Glomerular visceral epithelial cell (primary cell): ENCODE measurements around the gene IL12RB1.
A peak's percentile ranks its signal among the peaks of the same experiment; 100 is the strongest.
"Not testable (repeated sequence)": the region's sequence is repeated elsewhere in the genome, so short reads cannot be mapped to it uniquely, and the experiment has no call there.

ENCODE experiments used
- DNase-seq: peaks from one replicate; pipeline ENCODE4 v3.0.0-alpha.2; 2016; ENCODE audit errors: extremely low spot score

IL12RB1 gene

GRCh38 chr19:18089726-18090125 is 3.0 kb upstream of the IL12RB1 start:
- no peak for DNase-seq

- not testable (repeated sequence) for DNase-seq
These were observed 2.4 kb upstream of the IL12RB1 start for GRCh38 chr19:18089096-18089541.

DNA sequence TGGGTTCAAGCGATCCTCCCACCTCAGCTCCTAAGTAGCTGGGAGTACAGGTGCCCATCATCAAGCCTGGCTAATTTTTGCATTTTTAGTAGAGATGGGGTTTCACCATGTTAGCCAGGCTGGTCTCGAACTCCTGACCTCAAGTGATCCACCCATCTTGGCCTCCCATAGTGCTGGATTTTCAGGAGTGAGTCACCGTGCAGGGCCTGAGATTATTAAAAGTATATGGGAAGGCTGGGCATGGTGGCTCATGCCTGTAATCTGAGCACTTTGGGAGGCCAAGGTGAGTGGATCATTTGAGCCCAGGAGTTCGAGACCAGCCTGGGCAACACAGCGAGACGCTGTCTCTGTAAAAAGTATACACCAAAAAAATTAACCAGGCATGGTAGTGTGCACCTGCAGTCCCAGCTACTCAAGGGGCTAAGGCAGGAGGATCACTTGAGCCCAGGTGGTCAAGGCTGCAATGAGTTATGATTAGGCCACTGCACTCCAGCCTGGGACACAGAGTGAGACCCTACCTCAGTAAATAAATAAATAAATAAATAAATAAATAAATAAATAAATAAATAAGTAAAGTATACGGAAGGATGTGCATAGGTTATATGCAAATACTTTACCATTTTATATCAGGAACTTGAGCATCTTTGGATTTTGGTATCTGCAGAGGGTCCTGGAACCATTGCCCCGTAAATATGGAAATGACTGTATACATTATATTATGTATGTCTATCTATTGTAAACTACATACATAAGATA is 854 bp downstream of the IL12RB1 start:
- no peak for DNase-seq

DNA sequence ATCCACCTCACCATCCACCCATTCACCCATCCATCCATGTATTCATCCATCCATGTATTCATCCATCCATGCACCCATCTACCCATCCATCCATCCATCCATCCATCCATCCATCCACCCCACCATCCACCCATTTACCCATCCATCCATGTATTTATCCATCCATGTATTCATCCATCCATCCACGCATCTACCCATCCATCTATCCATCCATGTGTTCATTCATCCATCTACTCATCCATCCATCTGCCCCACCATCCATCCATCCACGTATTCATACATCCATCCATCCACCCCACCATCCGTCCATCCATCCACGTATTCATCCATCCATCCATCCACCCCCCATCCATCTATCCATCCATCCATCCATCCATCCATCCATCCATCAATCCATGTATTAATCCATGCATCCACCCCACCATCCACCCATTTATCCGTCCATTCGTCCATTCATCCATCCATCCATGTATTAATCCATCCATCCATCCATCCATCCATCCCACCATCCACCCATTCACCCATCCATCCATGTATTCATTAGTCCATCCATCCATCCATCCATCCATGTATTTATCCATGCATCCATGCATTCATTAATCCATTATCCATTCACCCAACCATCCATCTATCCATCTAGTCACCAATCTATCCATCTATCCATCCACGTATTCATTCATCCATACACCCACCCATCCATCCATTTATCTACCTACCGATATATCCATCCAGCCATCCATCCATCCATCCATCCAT is 2.6 kb downstream of the IL12RB1 start:
- no peak for DNase-seq

GRCh38 chr19:18074192-18074591 is 12.5 kb downstream of the IL12RB1 start:
- no peak for DNase-seq

DNA sequence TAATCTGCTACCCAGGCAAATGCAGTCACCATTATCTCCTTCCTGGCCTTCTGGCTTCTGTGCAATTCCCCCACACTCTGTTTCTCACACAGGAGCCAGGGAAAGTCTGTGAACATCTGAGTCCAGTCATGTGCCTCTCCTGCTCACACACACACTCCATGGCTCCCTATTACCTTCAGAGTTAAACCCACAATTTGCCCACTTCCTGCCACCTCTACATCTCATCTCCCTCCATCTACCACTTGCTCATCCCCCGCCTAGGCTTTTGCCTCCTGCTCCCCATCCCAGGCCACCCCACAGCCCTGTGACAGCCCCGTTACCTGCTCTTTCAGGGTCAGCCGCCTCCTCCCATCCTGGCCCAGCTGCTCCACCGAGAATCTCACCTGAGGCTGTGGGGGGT is 13.5 kb downstream of the IL12RB1 start:
- DNase-seq = no peak

- no peak for DNase-seq
These were observed 14.4 kb downstream of the IL12RB1 start for GRCh38 chr19:18072335-18072734.

- DNase-seq = no peak
These were observed 16.6 kb downstream of the IL12RB1 start for GRCh38 chr19:18070181-18070580.

- no peak for DNase-seq
These were observed 17.4 kb downstream of the IL12RB1 start for GRCh38 chr19:18069383-18069782.

DNA sequence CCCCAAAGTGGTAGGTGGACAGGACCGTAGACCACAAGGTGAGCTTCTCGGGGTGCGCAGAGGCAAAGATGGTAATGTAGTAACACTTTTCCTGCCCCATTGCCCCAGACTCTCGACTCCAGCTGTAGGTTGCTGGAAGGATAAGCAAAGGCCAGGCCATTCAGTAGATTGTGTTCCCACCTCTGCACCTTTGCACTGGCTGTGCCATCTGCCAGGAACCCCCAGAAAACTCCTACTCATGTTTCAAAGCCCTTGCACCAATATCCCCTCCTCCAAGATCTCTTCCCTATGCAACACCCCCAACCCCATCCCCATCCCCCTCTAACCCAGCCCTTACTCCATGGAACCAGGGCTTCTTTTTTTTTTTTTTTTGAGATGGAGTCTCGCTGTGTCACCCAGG is 18.3 kb downstream of the IL12RB1 start:
- DNase-seq = no peak

GRCh38 chr19:18065173-18065495 is 21.6 kb downstream of the IL12RB1 start:
- DNase-seq = no peak

DNA sequence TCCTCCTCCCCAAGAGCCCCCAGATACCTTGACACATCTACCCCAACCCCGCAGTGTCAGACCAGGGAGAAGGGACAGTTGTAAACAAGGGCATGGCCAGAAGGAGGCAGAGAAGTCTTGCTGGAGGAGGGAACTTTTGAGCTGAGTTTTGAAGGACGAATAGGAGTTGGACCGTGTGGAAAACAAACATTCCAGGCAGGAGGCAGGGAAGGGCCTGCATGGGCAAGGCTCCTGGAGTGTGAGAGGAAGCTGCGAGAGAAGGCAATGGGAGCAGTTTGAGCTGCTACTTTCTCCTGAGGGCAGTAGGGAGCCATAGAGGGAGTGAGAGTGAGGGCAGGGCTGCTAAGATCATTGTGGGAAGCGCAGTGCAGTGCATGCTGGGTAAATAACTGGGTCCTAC is 23.3 kb downstream of the IL12RB1 start:
- peak; percentile 44 for DNase-seq

DNA sequence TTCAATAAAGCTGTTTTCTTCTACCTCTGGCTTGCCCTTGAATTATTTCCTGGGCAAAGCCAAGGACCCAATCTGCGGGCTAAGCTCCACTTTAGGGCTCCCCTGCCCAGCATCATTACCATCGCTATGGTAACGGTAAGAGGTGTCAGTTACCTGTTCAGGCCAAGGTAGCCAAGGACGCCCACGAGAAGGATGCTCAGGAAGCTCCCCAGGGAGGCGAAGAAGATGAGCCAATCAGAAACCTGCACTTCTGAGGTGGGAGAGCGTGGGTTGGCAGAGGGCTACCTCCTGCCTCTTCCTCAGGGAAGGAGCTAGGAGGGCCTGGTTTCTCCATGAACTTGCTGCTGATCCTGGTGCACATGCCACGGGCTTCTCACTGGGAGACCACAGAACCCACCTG is 24.7 kb downstream of the IL12RB1 start:
- DNase-seq = no peak

- DNase-seq = no peak
These were observed 26.3 kb downstream of the IL12RB1 start for GRCh38 chr19:18060472-18060871.

DNA sequence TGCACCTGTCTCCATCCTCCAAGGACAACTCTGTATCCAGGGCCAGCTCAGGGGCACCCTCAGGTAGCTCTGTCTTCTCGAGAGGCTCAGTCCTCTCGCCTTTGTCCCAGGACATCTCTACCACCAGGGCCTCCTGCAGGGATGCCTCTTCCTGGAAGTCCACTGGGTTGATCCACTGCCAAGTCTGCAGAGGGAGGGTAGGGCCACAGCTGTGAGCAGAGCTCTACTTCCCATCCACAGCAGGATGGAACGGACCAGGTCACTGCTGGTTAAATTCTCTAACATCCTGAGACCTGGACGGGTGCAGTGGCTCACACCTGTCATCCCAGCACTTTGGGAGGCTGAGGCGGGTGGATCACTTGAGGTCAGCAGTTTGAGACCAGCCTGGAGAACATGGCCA is 26.8 kb downstream of the IL12RB1 start:
- DNase-seq = no peak

GRCh38 chr19:18059297-18059696 is 27.4 kb downstream of the IL12RB1 start:
- no peak for DNase-seq

- DNase-seq = peak; percentile 76
These were observed 28.3 kb downstream of the IL12RB1 start for GRCh38 chr19:18058208-18059009.

DNA sequence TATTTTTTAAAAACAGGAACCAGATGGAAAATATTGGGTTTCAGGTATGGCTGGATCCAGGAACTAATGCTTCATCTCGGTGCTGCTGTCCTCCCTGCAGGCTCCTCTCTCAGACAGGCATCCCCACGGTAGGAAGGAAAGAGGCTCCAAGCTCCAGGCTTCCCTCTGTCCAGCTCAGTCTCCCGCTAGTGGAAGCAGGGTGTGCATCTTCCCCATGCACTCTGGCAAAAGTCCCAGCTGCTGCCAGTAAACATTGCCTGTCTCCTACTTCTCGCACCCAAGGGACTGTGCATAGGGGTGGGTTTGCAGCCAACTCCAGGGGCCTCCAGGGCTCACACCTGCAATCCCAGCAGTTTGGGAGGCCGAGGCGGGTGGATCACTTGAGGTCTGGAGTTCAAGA is 29.2 kb downstream of the IL12RB1 start:
- no peak for DNase-seq

GRCh38 chr19:18055967-18056366 is 30.8 kb downstream of the IL12RB1 start:
- DNase-seq = no peak

- DNase-seq = no peak
These were observed 33.0 kb downstream of the IL12RB1 start for GRCh38 chr19:18053576-18054219.

DNA sequence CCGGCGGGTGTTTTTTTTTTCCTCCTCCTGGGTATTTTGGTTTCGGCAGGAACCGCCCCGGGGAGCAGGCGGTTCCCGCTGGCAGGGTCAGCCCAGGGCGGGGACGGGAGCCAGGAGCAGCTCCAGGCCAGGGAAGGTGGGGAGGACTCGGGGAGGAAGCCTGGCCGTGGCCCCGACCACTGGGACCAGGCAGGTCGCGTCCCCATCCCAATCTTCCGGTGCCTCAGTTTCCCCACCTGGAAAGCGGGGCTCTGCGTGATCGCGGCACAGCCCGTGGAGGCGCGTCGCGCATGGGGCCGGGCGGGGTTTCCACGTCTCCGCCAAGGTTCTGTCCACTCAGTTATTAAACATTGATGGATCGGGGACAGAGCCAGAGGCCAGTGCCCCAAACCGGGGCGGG is 34.8 kb downstream of the IL12RB1 start:
- DNase-seq = no peak

GRCh38 chr19:18049385-18049784 is 37.3 kb downstream of the IL12RB1 start:
- no peak for DNase-seq
